GM21825 (cell line): ENCODE results near the gene ZCCHC4.

Experiments used
- ATAC-seq: cut with Tn5 transposase; IDR thresholded peaks from one replicate; pipeline ENCODE4 v1.9.1; 2021; ENCODE audit warnings: mild to moderate bottlenecking, moderate library complexity; ENCODE audit not compliant: unreplicated experiment

Gene ZCCHC4

GRCh38 chr4:25376754-25377571, 64.4 kb downstream of the ZCCHC4 start, which contains the start of gene ANAPC4:
TSS of gene ANAPC4 (plus strand) at chr4:25377263. CDS start at chr4:25377428, 165 bp downstream.
- ATAC-seq: peak; percentile 99

DNA sequence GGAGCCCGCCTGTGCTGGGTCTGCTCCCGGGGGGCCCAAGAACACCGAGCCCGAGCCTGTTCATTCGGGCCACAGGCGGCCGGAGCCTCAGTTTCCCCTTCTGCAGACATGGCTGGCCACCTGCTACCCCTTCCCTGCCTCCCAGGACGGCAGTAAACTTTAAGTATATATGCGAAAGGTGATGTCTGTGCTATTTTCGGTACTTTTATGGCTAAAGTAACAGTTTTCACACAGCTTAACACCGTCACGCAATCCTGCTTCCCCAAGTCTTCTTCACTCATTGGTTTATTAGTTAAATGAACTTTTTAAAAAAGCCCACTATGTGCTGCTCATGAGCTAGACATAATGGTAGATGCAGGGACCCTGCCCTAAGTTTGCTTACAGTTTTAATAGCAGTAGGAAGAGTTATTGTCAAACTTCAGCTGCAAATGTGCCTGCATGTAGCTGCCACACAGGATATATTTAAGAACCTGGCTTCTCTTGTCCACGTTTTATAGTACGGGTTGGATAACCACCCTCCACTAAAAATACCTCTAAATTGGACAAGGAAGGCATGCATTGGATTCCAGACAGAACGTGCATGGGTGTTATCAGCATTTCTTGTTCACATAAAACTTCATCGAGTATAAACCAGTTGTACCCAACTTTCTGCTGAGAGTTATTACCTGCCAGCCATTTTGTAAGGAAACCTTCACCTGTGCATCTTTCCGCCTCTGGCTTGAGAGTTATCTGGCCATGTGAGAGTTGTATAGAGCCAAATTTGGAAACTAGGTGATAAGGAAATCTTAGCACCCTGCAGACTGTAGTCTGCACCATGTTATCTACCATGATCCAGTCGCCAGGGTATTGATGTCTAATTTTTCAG, 65.2 kb downstream of the ZCCHC4 start:
- no peak for ATAC-seq

DNA sequence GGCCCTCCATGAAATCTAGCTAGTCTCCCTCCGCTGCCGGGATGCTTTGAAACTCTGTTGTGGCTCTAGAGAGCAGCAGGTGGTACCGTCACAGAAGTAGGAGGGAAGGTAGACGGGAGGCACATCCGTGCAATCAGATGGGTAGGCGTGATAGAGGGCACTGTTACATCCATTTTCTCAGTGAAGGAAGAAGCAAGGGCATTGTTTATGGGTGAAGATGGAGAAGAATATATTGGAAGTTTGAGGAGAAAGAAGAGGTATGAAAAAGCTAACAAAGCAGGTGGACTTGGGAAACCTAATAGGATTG, 65.8 kb downstream of the ZCCHC4 start:
- no peak for ATAC-seq

- no peak for ATAC-seq
These were observed 67.0 kb downstream of the ZCCHC4 start for GRCh38 chr4:25379591-25379990.

- ATAC-seq: no peak
These were observed 71.1 kb downstream of the ZCCHC4 start for GRCh38 chr4:25383647-25384046.

DNA sequence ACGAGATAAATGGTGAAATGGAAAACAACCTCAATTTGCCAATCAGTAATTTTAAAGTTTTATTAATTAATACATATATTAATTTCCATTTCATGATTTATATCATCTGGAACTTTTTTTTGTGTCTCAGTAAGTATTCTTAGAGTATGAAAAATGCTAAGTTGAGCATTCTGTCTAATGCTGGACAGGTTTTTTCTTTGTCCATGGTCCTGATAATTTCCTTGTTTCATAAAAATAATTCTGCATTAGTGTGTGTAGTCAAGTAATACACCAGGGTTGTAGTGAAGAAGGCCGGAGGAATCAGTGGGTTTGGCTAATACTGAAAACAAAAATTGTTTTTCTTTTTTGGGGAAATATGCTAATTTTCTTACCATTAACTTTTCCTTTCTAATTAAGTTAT, 74.4 kb downstream of the ZCCHC4 start:
- no peak for ATAC-seq

- ATAC-seq: no peak
These were observed 84.7 kb downstream of the ZCCHC4 start for GRCh38 chr4:25397305-25397704.

DNA sequence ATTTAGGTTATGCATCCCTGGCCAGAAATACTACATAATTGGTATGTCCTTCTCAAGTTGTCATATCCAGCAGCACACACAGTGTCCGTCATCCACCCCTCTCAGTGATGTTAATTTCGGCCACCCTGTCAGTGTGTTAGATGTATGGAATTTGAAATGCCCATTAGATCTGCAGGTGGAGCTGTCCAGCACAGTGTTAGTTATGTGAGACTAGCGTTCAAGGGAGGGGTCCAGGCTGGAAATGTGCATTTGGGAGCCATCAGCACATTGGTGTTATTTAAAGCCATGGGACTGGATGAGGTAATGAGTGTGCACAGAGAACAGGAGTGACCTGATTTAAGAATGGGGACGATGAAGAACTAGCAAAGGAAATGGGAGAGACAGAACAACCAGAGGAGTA, 86.9 kb downstream of the ZCCHC4 start:
- no peak for ATAC-seq

DNA sequence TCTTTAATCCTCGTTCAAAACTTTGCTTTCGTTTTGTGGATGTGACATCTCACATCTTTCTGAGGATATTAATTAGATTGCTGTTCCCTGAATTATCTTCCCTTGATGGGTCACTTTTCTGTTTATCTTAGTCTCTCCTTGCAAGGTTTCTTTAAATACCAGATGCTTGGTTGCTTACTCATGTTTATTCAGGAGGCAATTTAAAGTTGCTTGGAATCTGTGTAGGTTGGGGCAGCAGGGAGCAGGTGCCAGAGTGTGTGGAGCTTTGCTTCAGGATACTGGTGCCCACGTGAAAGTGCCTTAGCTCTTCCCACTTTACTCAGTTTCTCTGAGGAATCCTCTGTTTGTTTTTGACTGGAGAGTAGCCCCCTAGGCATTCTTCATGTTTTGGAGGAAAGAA, 88.5 kb downstream of the ZCCHC4 start:
- no peak for ATAC-seq

DNA sequence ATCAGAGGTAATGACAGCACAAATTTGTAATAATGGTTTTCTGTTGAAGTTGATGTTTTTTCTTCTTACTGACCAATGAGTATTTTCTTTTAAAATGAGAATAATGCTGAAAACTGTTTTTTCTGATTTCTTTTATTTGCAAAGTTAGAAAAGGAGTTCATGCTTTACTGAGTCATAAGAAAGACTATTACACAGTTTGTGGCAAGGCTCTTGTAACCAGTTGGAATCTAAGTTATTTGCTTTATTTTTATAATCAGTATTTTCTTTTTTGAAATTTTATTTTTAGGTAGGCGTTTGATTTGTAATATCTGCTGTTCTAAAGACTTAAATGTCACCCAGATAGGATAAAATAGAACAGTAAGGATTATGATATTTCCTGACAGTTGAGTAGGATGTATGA, 89.9 kb downstream of the ZCCHC4 start:
- ATAC-seq: no peak

DNA sequence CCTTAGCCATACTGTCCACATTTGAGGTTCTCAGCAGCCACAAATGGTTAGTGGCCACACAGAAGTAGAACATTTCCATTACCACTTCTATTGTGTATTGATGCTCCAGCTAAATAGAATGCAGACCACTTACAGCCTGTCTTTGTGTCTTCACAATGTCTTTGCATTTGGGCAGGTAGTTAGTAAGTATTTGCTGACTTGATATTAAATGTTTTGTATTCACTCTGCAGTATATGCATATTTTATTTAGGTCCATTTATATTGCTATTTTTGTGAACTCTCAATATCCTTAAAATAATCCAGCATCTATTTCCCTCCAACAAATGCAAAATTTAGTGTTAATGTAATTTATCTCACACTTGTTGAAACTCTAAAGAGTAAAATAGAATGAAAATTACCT, 91.1 kb downstream of the ZCCHC4 start:
- ATAC-seq: no peak

GRCh38 chr4:25405453-25405852, 92.9 kb downstream of the ZCCHC4 start:
- no peak for ATAC-seq

DNA sequence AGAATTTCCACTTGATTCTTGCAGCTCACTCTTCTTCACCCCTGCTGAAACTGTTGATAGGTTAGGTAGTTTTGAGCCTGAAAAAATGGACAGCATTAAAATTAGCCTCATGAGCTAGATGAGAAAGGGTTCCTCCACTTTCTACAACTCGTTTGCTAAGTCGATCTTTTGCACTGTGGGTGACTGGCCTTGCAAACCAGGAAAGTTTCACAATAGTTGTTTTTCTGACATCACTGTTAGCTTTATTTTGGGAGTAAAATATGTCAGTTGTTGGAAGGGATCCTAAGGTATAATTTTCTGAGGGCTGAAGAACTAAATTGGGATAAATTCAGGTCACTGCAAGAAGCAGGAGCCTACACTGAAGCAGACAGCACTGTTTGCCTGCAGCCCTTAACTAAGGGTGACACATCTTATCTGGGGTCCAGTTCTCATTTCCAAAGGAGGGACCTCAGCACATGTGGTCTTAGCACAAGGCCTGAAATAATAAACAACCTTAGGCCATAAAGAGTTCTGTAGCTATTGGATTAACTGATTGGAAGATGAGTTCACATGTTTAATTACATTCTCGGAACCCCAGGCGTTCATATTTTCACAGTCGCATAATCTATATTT, 93.6 kb downstream of the ZCCHC4 start:
- ATAC-seq: no peak

DNA sequence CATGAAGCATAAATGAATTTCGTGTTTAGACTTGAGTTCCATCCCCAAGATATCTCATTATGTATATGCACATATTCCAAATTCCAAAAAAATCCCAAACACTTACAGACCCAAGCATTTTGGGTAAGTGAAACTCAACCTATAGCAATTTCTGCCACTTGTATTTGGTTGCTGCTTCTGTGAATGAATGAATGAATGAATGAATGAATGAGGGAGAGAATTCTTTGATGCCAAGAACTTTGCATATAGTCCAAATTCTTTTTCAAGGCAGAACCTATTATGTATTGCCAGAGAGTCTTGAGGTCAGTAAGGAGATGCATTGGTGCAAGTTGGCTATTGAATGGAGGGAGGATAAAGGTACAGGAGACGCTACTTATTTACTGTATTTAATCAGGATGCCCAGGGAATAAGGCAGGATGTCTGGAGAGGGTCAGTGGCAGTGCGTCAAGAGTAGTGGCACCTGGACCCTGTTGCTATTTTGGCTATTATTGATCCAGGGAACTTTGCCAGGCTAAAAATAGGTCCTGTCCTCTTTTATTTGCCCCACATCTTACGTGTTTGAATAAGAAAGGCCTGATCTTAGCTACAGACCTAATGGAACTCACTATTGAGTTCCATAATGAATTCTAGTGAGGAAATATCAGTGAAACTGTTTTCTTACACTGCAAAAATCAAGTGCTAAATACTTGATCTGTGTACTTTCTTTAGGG, 98.4 kb downstream of the ZCCHC4 start:
- ATAC-seq: no peak

DNA sequence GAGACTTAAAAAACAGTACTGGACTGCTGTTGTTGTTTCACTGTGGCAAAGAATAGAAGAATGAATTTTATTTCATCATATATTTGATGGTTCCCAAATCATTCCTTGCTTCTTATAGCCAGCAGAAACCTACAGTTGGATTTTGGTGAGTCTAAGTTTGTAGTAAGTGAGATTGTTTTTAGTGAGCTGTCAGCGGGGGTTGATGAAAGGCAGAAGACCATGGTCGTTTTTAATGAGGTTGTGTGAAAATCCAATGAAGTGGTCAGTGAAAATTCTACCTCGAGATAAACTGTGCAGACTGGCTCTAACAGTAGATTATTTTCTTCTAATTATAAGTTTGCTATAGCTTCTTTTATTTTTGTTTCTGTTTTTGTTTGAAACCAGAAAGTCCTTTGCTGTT, 100.7 kb downstream of the ZCCHC4 start:
- no peak for ATAC-seq

DNA sequence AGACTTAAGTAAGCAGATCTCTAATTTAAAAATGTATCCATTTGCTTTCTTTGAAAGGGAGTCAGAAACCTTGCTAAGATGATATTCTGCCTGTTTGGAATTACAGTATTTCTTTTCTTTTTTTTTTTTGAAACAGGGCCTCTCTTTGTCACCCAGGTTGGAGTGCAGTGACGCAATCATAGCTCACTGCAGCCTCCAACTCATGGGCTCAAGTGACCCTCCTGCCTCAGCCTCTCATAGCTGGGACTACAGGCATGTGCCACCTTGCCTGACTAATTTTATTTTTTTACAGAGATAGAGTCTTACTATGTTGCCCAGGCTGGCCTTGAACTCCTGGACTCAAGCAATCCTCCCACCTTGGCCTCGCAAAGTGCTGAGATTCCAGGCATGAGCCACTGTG, 104.4 kb downstream of the ZCCHC4 start:
- ATAC-seq: no peak
